H1 (cell line): Measurements from ENCODE around the gene ORC6. TPM values are rescaled to one million over a fixed set of nuclear protein-coding genes. Genes with fewer than 3 reads are reported as not detected.

Source experiments
- BACH1 ChIP-seq: IDR thresholded peaks from 2 replicates; pipeline ENCODE4 v1.6.1; 2012; ENCODE audit warnings: low read length, improper control_type of control experiment
- BCL11A ChIP-seq, 2 experiments: IDR thresholded peaks; one replicate each; pipeline ENCODE4 v1.6.1; 2011; ENCODE audit warnings: low read depth in 2 of 2, low read length in 2 of 2, mild to moderate bottlenecking in 2 of 2
- CTCF ChIP-seq, 3 experiments: IDR thresholded peaks; 1 replicate in 2 of 3; 2 replicates in 1 of 3; pipeline versions ENCODE4 v1.5.1 to v1.6.1; 2011; ENCODE audit warnings: low read length in 3 of 3, mild to moderate bottlenecking in 3 of 3, inconsistent platforms in 2 of 3, low read depth in 1 of 3, moderate library complexity in 1 of 3; ENCODE audit not compliant: insufficient read depth in 1 of 3; ENCODE audit errors: control extremely low read depth in 1 of 3
- MAFK ChIP-seq: IDR thresholded peaks from 2 replicates; pipeline ENCODE4 v1.6.1; 2012; ENCODE audit warnings: low read depth, mild to moderate bottlenecking, improper control_type of control experiment, low read length
- RBBP5 ChIP-seq: IDR thresholded peaks from 2 replicates; pipeline ENCODE4 v1.7.1; 2012; ENCODE audit warnings: low read depth, mild to moderate bottlenecking, inconsistent platforms, low read length, moderate library complexity, borderline replicate concordance
- RXRA ChIP-seq: IDR thresholded peaks from 2 replicates; pipeline ENCODE4 v1.6.1; 2011; ENCODE audit warnings: low read depth, mild to moderate bottlenecking, low read length, moderate library complexity; ENCODE audit not compliant: insufficient read depth
- SAP30 ChIP-seq: fragments of 300-600 bp; sonication (generic); IDR thresholded peaks from 2 replicates; pipeline ENCODE4 v1.7.1; 2012; ENCODE audit warnings: low read length, moderate library complexity, mild to moderate bottlenecking, inconsistent platforms; ENCODE audit not compliant: insufficient read depth, insufficient replicate concordance
- SRF ChIP-seq: IDR thresholded peaks from 2 replicates; pipeline ENCODE4 v1.6.1; 2011; ENCODE audit warnings: mild to moderate bottlenecking, low read depth, low read length, moderate library complexity
- polyA plus RNA-seq, 7 experiments: library from polyadenylated mRNA; depleted of rRNA in 3 of 7; stranded (reverse) in 5 of 7; unstranded in 2 of 7; fragments of >200 nt in 5 of 7; fragments of 200-250 nt in 2 of 7; gene quantifications; 1 replicate in 5 of 7; 2 replicates in 1 of 7; 4 replicates in 1 of 7; pipeline versions ENCODE4 v1.2.1 to v1.2.3, GENCODE V29; 2011 to 2013; ENCODE audit warnings: missing spikeins in 2 of 7, mixed read lengths in 2 of 7
- total RNA-seq: library from RNA; stranded (reverse); fragmentation: NEBNext Ultra II Directional; extraction: Animal tissue kit (Norgen Biotek cat#: 25700); gene quantifications from 2 replicates; pipeline ENCODE4 v1.2.1, GENCODE V29; 2021
- TF ChIP-seq, protein P1 (sequence below): fragments of 300-600 bp; sonication (generic); IDR thresholded peaks from 2 replicates; pipeline ENCODE4 v1.7.1; 2012; ENCODE audit warnings: low read length, moderate library complexity, mild to moderate bottlenecking, inconsistent platforms; ENCODE audit not compliant: insufficient replicate concordance

Gene ORC6
- total and polyA plus RNA-seq, 2 of the 8 experiments (the other 6 are each of a cell fraction or from before 2014, with no cell fraction given) = 41.8 to 67.4 TPM

DNA sequence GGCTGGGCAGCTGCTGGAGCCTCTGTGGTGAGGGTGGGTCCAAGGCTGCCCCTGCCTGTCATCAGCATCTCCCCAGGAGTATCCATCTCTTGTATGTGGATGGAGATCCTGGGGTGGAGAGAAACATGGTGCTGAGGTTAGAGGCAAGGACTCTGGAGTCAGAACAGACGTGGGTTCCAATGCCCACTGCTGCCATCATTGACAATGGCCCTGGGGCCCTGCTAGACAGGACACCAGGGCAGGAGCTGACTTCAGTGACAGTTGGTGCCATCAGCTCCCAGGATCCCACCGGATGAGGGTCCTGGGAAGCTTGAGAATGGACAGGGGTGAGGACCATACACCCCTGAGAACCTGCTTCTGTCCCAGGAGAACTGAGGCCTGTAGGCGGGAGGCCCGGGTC is 43.1 kb downstream of the ORC6 start (continued):
- TF ChIP-seq, protein P1, sequence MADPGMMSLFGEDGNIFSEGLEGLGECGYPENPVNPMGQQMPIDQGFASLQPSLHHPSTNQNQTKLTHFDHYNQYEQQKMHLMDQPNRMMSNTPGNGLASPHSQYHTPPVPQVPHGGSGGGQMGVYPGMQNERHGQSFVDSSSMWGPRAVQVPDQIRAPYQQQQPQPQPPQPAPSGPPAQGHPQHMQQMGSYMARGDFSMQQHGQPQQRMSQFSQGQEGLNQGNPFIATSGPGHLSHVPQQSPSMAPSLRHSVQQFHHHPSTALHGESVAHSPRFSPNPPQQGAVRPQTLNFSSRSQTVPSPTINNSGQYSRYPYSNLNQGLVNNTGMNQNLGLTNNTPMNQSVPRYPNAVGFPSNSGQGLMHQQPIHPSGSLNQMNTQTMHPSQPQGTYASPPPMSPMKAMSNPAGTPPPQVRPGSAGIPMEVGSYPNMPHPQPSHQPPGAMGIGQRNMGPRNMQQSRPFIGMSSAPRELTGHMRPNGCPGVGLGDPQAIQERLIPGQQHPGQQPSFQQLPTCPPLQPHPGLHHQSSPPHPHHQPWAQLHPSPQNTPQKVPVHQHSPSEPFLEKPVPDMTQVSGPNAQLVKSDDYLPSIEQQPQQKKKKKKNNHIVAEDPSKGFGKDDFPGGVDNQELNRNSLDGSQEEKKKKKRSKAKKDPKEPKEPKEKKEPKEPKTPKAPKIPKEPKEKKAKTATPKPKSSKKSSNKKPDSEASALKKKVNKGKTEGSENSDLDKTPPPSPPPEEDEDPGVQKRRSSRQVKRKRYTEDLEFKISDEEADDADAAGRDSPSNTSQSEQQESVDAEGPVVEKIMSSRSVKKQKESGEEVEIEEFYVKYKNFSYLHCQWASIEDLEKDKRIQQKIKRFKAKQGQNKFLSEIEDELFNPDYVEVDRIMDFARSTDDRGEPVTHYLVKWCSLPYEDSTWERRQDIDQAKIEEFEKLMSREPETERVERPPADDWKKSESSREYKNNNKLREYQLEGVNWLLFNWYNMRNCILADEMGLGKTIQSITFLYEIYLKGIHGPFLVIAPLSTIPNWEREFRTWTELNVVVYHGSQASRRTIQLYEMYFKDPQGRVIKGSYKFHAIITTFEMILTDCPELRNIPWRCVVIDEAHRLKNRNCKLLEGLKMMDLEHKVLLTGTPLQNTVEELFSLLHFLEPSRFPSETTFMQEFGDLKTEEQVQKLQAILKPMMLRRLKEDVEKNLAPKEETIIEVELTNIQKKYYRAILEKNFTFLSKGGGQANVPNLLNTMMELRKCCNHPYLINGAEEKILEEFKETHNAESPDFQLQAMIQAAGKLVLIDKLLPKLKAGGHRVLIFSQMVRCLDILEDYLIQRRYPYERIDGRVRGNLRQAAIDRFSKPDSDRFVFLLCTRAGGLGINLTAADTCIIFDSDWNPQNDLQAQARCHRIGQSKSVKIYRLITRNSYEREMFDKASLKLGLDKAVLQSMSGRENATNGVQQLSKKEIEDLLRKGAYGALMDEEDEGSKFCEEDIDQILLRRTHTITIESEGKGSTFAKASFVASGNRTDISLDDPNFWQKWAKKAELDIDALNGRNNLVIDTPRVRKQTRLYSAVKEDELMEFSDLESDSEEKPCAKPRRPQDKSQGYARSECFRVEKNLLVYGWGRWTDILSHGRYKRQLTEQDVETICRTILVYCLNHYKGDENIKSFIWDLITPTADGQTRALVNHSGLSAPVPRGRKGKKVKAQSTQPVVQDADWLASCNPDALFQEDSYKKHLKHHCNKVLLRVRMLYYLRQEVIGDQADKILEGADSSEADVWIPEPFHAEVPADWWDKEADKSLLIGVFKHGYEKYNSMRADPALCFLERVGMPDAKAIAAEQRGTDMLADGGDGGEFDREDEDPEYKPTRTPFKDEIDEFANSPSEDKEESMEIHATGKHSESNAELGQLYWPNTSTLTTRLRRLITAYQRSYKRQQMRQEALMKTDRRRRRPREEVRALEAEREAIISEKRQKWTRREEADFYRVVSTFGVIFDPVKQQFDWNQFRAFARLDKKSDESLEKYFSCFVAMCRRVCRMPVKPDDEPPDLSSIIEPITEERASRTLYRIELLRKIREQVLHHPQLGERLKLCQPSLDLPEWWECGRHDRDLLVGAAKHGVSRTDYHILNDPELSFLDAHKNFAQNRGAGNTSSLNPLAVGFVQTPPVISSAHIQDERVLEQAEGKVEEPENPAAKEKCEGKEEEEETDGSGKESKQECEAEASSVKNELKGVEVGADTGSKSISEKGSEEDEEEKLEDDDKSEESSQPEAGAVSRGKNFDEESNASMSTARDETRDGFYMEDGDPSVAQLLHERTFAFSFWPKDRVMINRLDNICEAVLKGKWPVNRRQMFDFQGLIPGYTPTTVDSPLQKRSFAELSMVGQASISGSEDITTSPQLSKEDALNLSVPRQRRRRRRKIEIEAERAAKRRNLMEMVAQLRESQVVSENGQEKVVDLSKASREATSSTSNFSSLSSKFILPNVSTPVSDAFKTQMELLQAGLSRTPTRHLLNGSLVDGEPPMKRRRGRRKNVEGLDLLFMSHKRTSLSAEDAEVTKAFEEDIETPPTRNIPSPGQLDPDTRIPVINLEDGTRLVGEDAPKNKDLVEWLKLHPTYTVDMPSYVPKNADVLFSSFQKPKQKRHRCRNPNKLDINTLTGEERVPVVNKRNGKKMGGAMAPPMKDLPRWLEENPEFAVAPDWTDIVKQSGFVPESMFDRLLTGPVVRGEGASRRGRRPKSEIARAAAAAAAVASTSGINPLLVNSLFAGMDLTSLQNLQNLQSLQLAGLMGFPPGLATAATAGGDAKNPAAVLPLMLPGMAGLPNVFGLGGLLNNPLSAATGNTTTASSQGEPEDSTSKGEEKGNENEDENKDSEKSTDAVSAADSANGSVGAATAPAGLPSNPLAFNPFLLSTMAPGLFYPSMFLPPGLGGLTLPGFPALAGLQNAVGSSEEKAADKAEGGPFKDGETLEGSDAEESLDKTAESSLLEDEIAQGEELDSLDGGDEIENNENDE = no peak
- TF ChIP-seq BACH1 (no peak), SRF (no peak), BCL11A (IDR thresholded peaks at IDR 0.05; ENCODE audit: low read depth in 2 of 2, low read length in 2 of 2) (no peak), RXRA (no peak), RBBP5 (no peak), CTCF (IDR thresholded peaks at IDR 0.05; ENCODE audit: control extremely low read depth in 1 of 3, insufficient read depth in 1 of 3, low read depth in 1 of 3, low read length in 3 of 3) (no peak), SAP30 (no peak), MAFK (no peak)
